LHCN-M2 (cell line): ENCODE results near the gene RAB13. TPM values are rescaled to one million over a fixed set of nuclear protein-coding genes. Genes with fewer than 3 reads are reported as not detected.

Source experiments
- DNase-seq: peaks from one replicate; pipeline ENCODE4 v3.0.0-alpha.2; 2012; ENCODE audit warnings: low read depth
- total RNA-seq: library from RNA; depleted of rRNA; stranded (reverse); fragments of >200 nt; gene quantifications from 2 replicates; pipeline ENCODE4 v1.2.3, GENCODE V29; 2014

RAB13 gene
- total RNA-seq, 1 experiment from 2014 or later: 55.8 TPM

GRCh38 chr1:153978274-153978909 lies 7.7 kb downstream of the RAB13 start:
- no peak for DNase-seq

GRCh38 chr1:153977250-153978240 lies 8.6 kb downstream of the RAB13 start, which contains the start of gene JTB:
TSS of gene JTB (minus strand) at chr1:153977674. CDS start at chr1:153977252, 422 bp downstream.
- DNase-seq: peak; percentile 78

- DNase-seq: no peak
These were observed 9.3 kb downstream of the RAB13 start for GRCh38 chr1:153976819-153977249.

- DNase-seq: no peak
These were observed 12.6 kb downstream of the RAB13 start for GRCh38 chr1:153973525-153973924.

GRCh38 chr1:153973071-153973470 lies 13.1 kb downstream of the RAB13 start:
- no peak for DNase-seq

GRCh38 chr1:153970346-153970745 lies 15.8 kb downstream of the RAB13 start:
- no peak for DNase-seq

GRCh38 chr1:153968972-153969371 lies 17.2 kb downstream of the RAB13 start:
- DNase-seq: no peak

- DNase-seq: no peak
These were observed 17.7 kb downstream of the RAB13 start for GRCh38 chr1:153968408-153968807.

- no peak for DNase-seq
These were observed 18.2 kb downstream of the RAB13 start for GRCh38 chr1:153968000-153968363.

GRCh38 chr1:153967107-153967999 lies 18.8 kb downstream of the RAB13 start, which contains the start of gene CREB3L4:
TSS of gene CREB3L4 (plus strand) at chr1:153967902. CDS start at chr1:153968526, 624 bp downstream.
- peak; percentile 96 for DNase-seq

- DNase-seq: no peak
These were observed 22.2 kb downstream of the RAB13 start for GRCh38 chr1:153963850-153964331.

- DNase-seq: peak; percentile 94
These were observed 22.9 kb downstream of the RAB13 start, which contains the start of gene SLC39A1 for GRCh38 chr1:153963030-153963849. TSS of gene SLC39A1 (minus strand) at chr1:153963537. CDS start at chr1:153962715, 822 bp downstream.

GRCh38 chr1:153962088-153963029 lies 23.8 kb downstream of the RAB13 start:
- DNase-seq: peak; percentile 68

GRCh38 chr1:153961421-153961820 lies 24.7 kb downstream of the RAB13 start:
- DNase-seq: no peak

GRCh38 chr1:153960206-153960605 lies 25.9 kb downstream of the RAB13 start:
- DNase-seq: no peak

- DNase-seq: no peak
These were observed 26.7 kb downstream of the RAB13 start for GRCh38 chr1:153959454-153959853.

- DNase-seq: no peak
These were observed 27.2 kb downstream of the RAB13 start for GRCh38 chr1:153958961-153959260.

- peak; percentile 98 for DNase-seq
These were observed 27.8 kb downstream of the RAB13 start, which contains the start of gene CRTC2 for GRCh38 chr1:153958111-153958960. TSS of gene CRTC2 (minus strand) at chr1:153958612. CDS start at chr1:153958497, 115 bp downstream.
